ENCODE measurements around the gene METTL24.
"Not testable (repeated sequence)": the region's sequence is repeated elsewhere in the genome, so short reads cannot be mapped to it uniquely, and the experiment has no call there.

The METTL24 gene

GRCh38 chr6:110322151-110322873 is 35.8 kb downstream of the METTL24 start:
- H3K36me3 ChIP-seq (ENCODE audit: insufficient read depth, low read length) = no peaks in the 10 kb centered on the region
- peaks cover 24% of the 10 kb centered on the region for H3K4me1 ChIP-seq (ENCODE audit: insufficient read depth, low read length)
- no peaks in the 10 kb centered on the region for H3K9me3 ChIP-seq (ENCODE audit: control insufficient read depth, insufficient read depth, low read length)
- H3K9ac ChIP-seq (ENCODE audit: low read depth, low read length) = no peak overlapping the region

GRCh38 chr6:110320307-110320706 is 37.8 kb downstream of the METTL24 start:
- H3K9me3 ChIP-seq (ENCODE audit: control insufficient read depth, insufficient read depth, low read length) = no peaks in the 10 kb centered on the region
- H3K4me1 ChIP-seq (ENCODE audit: insufficient read depth, low read length) = peaks cover 24% of the 10 kb centered on the region
- H3K9ac ChIP-seq (ENCODE audit: low read depth, low read length) = no peak overlapping the region
- H3K36me3 ChIP-seq (ENCODE audit: insufficient read depth, low read length) = no peaks in the 10 kb centered on the region

- Histone ChIP-seq H3K9ac (ENCODE audit: low read depth, low read length) (no peak overlapping the region), H3K9me3 (ENCODE audit: control insufficient read depth, insufficient read depth, low read length) (no peaks in the 10 kb centered on the region), H3K36me3 (ENCODE audit: insufficient read depth, low read length) (no peaks in the 10 kb centered on the region)
Observed at GRCh38 chr6:110319843-110320242, 38.3 kb downstream of the METTL24 start.

GRCh38 chr6:110319381-110319780 is 38.8 kb downstream of the METTL24 start:
- Histone ChIP-seq H3K4me1 (ENCODE audit: insufficient read depth, low read length) (peaks cover 24% of the 10 kb centered on the region), H3K9me3 (ENCODE audit: control insufficient read depth, insufficient read depth, low read length) (no peaks in the 10 kb centered on the region), H3K36me3 (ENCODE audit: insufficient read depth, low read length) (no peaks in the 10 kb centered on the region), H3K9ac (ENCODE audit: low read depth, low read length) (no peak overlapping the region)

More at GRCh38 chr6:110319843-110320242, 38.3 kb downstream of the METTL24 start:
- peaks cover 24% of the 10 kb centered on the region for H3K4me1 ChIP-seq (ENCODE audit: insufficient read depth, low read length)

- Histone ChIP-seq H3K36me3 (ENCODE audit: insufficient read depth, low read length) (no peaks in the 10 kb centered on the region), H3K4me1 (ENCODE audit: insufficient read depth, low read length) (peaks cover 24% of the 10 kb centered on the region), H3K9me3 (ENCODE audit: control insufficient read depth, insufficient read depth, low read length) (no peaks in the 10 kb centered on the region), H3K9ac (ENCODE audit: low read depth, low read length) (no peak overlapping the region)
Observed at GRCh38 chr6:110318971-110319370, 39.2 kb downstream of the METTL24 start.

- peaks cover 15% of the 10 kb centered on the region for H3K4me1 ChIP-seq (ENCODE audit: insufficient read depth, low read length)
- H3K36me3 ChIP-seq (ENCODE audit: insufficient read depth, low read length) = no peaks in the 10 kb centered on the region
- no peaks in the 10 kb centered on the region for H3K9me3 ChIP-seq (ENCODE audit: control insufficient read depth, insufficient read depth, low read length)
- no peak overlapping the region for H3K9ac ChIP-seq (ENCODE audit: low read depth, low read length)
Observed at GRCh38 chr6:110317646-110318045, 40.5 kb downstream of the METTL24 start.

GRCh38 chr6:110317189-110317588 is 41.0 kb downstream of the METTL24 start:
- no peak overlapping the region for H3K9ac ChIP-seq (ENCODE audit: low read depth, low read length)
- no peaks in the 10 kb centered on the region for H3K36me3 ChIP-seq (ENCODE audit: insufficient read depth, low read length)
- no peaks in the 10 kb centered on the region for H3K9me3 ChIP-seq (ENCODE audit: control insufficient read depth, insufficient read depth, low read length)
- peaks cover 11% of the 10 kb centered on the region for H3K4me1 ChIP-seq (ENCODE audit: insufficient read depth, low read length)

- Histone ChIP-seq H3K36me3 (ENCODE audit: insufficient read depth, low read length) (no peaks in the 10 kb centered on the region), H3K9ac (ENCODE audit: low read depth, low read length) (no peak overlapping the region), H3K9me3 (ENCODE audit: control insufficient read depth, insufficient read depth, low read length) (no peaks in the 10 kb centered on the region), H3K4me1 (ENCODE audit: insufficient read depth, low read length) (0 out of 2 replicates have a peak, but pooled peaks cover 6% of the 10 kb centered on the region)
Observed at GRCh38 chr6:110315869-110316398, 42.2 kb downstream of the METTL24 start.

GRCh38 chr6:110315207-110315868 is 42.8 kb downstream of the METTL24 start:
- H3K4me1 ChIP-seq (ENCODE audit: insufficient read depth, low read length) = 0 out of 2 replicates have a peak, but pooled peaks cover 6% of the 10 kb centered on the region
- H3K9ac ChIP-seq (ENCODE audit: low read depth, low read length) = no peak overlapping the region
- no peaks in the 10 kb centered on the region for H3K9me3 ChIP-seq (ENCODE audit: control insufficient read depth, insufficient read depth, low read length)
- no peaks in the 10 kb centered on the region for H3K36me3 ChIP-seq (ENCODE audit: insufficient read depth, low read length)

- Histone ChIP-seq H3K4me1 (ENCODE audit: insufficient read depth, low read length) (no peaks in the 10 kb centered on the region), H3K9ac (ENCODE audit: low read depth, low read length) (no peak overlapping the region), H3K36me3 (ENCODE audit: insufficient read depth, low read length) (no peaks in the 10 kb centered on the region), H3K9me3 (ENCODE audit: control insufficient read depth, insufficient read depth, low read length) (no peaks in the 10 kb centered on the region)
Observed at GRCh38 chr6:110310861-110311446, 47.2 kb downstream of the METTL24 start.

- H3K9me3 ChIP-seq (ENCODE audit: control insufficient read depth, insufficient read depth, low read length); H3K9ac ChIP-seq (ENCODE audit: low read depth, low read length): not testable (repeated sequence)
Observed at GRCh38 chr6:110309432-110309831, 48.7 kb downstream of the METTL24 start.

GRCh38 chr6:110307368-110307767 is 50.8 kb downstream of the METTL24 start:
- Histone ChIP-seq H3K36me3 (ENCODE audit: insufficient read depth, low read length) (no peaks in the 10 kb centered on the region), H3K4me1 (ENCODE audit: insufficient read depth, low read length) (no peaks in the 10 kb centered on the region), H3K9me3 (ENCODE audit: control insufficient read depth, insufficient read depth, low read length) (no peaks in the 10 kb centered on the region), H3K9ac (ENCODE audit: low read depth, low read length) (no peak overlapping the region)

More at GRCh38 chr6:110309432-110309831, 48.7 kb downstream of the METTL24 start:
- H3K4me1 ChIP-seq (ENCODE audit: insufficient read depth, low read length); H3K36me3 ChIP-seq (ENCODE audit: insufficient read depth, low read length): not testable (repeated sequence)

GRCh38 chr6:110305832-110306231 is 52.3 kb downstream of the METTL24 start:
- not testable (repeated sequence) for H3K4me1 ChIP-seq (ENCODE audit: insufficient read depth, low read length); H3K36me3 ChIP-seq (ENCODE audit: insufficient read depth, low read length); H3K9ac ChIP-seq (ENCODE audit: low read depth, low read length)

GRCh38 chr6:110303692-110304091 is 54.5 kb downstream of the METTL24 start:
- not testable (repeated sequence) for H3K9me3 ChIP-seq (ENCODE audit: control insufficient read depth, insufficient read depth, low read length); H3K9ac ChIP-seq (ENCODE audit: low read depth, low read length); H3K4me1 ChIP-seq (ENCODE audit: insufficient read depth, low read length)

More at GRCh38 chr6:110305832-110306231, 52.3 kb downstream of the METTL24 start:
- H3K9me3 ChIP-seq (ENCODE audit: control insufficient read depth, insufficient read depth, low read length) = not testable (repeated sequence)

More at GRCh38 chr6:110303692-110304091, 54.5 kb downstream of the METTL24 start:
- H3K36me3 ChIP-seq (ENCODE audit: insufficient read depth, low read length) = not testable (repeated sequence)
